IMR-90 (cell line): ENCODE measurements around the gene TLK2. TPM values are rescaled to one million over a fixed set of nuclear protein-coding genes. Genes with fewer than 3 reads are reported as not detected.

Source experiments
- ATAC-seq: fragments of 200-7000 bp; cut with Tn5 transposase; 2 replicates; pipeline ENCODE4 v1.9.1; 2020; ENCODE audit warnings: low read depth, mild to moderate bottlenecking, moderate library complexity
- BruUV-seq: library from RNA; stranded (reverse); fragments of 400-500 nt; replicated peaks from 2 replicates; lab custom pipeline; 2021; lab: Mats Ljungman, UMichigan
- CTCF ChIA-PET: fragments of 300-600 bp; formaldehyde crosslinking; extraction: SDS; loops from one replicate; lab custom pipeline; 2021; ENCODE audit warnings: antibody characterized with exemption; lab: Yijun Ruan, JAX
- POLR2A ChIA-PET: fragments of 300-600 bp; sonication (Branson Sonifier 250); formaldehyde crosslinking; loops from one replicate; lab custom pipeline; 2022; ENCODE audit warnings: antibody characterized with exemption; ENCODE audit not compliant: unreplicated experiment; lab: Charles Lee
- DNase-seq: peaks from one replicate; pipeline ENCODE4 v3.0.0; 2013
- H2AFZ ChIP-seq: replicated peaks from 2 replicates; pipeline ENCODE3; 2013; ENCODE audit warnings: low read length, mild to moderate bottlenecking; ENCODE audit not compliant: poor library complexity
- H2AK5ac ChIP-seq: 2 replicates; pipeline ENCODE4 v1.6.1; 2013; ENCODE audit warnings: low read depth, low read length, inconsistent platforms
- H2AK9ac ChIP-seq: replicated peaks from 2 replicates; pipeline ENCODE3; 2013; ENCODE audit warnings: mild to moderate bottlenecking, low read depth, low read length, moderate library complexity; ENCODE audit not compliant: poor library complexity
- H2BK120ac ChIP-seq: 2 replicates; pipeline ENCODE4 v1.6.1; 2013; ENCODE audit warnings: low read depth, low read length, inconsistent platforms
- H2BK15ac ChIP-seq: 3 replicates; pipeline ENCODE4 v1.6.1; 2013; ENCODE audit warnings: low read depth, low read length, inconsistent platforms
- H2BK20ac ChIP-seq: 2 replicates; pipeline ENCODE4 v1.6.1; 2013; ENCODE audit warnings: low read depth, mild to moderate bottlenecking, inconsistent platforms, low read length, moderate library complexity
- H2BK5ac ChIP-seq: 2 replicates; pipeline ENCODE4 v1.6.1; 2013; ENCODE audit warnings: mild to moderate bottlenecking, low read depth, low read length, inconsistent platforms; ENCODE audit not compliant: poor library complexity, severe bottlenecking
- H3K14ac ChIP-seq: replicated peaks from 2 replicates; pipeline ENCODE4 v1.6.1; 2013; ENCODE audit warnings: low read depth, low read length, inconsistent platforms
- H3K18ac ChIP-seq: 2 replicates; pipeline ENCODE4 v1.6.1; 2013; ENCODE audit warnings: low read depth, low read length, control low read depth
- H3K23ac ChIP-seq: 2 replicates; pipeline ENCODE4 v1.6.1; 2013; ENCODE audit warnings: low read depth, low read length, inconsistent platforms
- H3K27ac ChIP-seq: 2 replicates; pipeline ENCODE4 v1.5.1; 2013; ENCODE audit warnings: mild to moderate bottlenecking, control low read depth, low read length; ENCODE audit not compliant: insufficient read depth
- H3K27me3 ChIP-seq: 2 replicates; pipeline ENCODE4 v1.6.1; 2013; ENCODE audit warnings: low read length; ENCODE audit not compliant: control insufficient read depth, insufficient read depth
- H3K36me3 ChIP-seq: 2 replicates; pipeline ENCODE4 v1.6.1; 2013; ENCODE audit warnings: low read length, mixed read lengths; ENCODE audit not compliant: control insufficient read depth, insufficient read depth
- H3K4ac ChIP-seq: 2 replicates; pipeline ENCODE4 v1.6.1; 2013; ENCODE audit warnings: low read depth, low read length, inconsistent platforms
- H3K4me1 ChIP-seq: 2 replicates; pipeline ENCODE4 v1.6.1; 2013; ENCODE audit warnings: low read length, mixed read lengths; ENCODE audit not compliant: control insufficient read depth, insufficient read depth
- H3K4me2 ChIP-seq: 2 replicates; pipeline ENCODE4 v1.6.1; 2013; ENCODE audit warnings: low read depth, mild to moderate bottlenecking, control low read depth, low read length, moderate library complexity
- H3K4me3 ChIP-seq: 2 replicates; pipeline ENCODE4 v1.5.1; 2013; ENCODE audit warnings: low read depth, mild to moderate bottlenecking, control low read depth, low read length, moderate library complexity; ENCODE audit not compliant: insufficient read depth
- H3K56ac ChIP-seq: 2 replicates; pipeline ENCODE4 v1.6.1; 2013; ENCODE audit warnings: low read length, inconsistent platforms; ENCODE audit not compliant: insufficient read depth; ENCODE audit errors: extremely low read depth
- H3K79me1 ChIP-seq, 2 experiments: 2 replicates each; pipeline ENCODE4 v1.6.1; 2013; ENCODE audit warnings: low read length in 2 of 2, inconsistent platforms in 1 of 2, low read depth in 1 of 2
- H3K9ac ChIP-seq: 2 replicates; pipeline ENCODE4 v1.6.1; 2013; ENCODE audit warnings: low read depth, low read length, control low read depth
- H3K9me1 ChIP-seq: 2 replicates; pipeline ENCODE4 v1.6.1; 2013; ENCODE audit warnings: low read length, inconsistent platforms; ENCODE audit not compliant: insufficient read depth
- H3K9me3 ChIP-seq: 2 replicates; pipeline ENCODE4 v1.6.1; 2013; ENCODE audit warnings: low read length; ENCODE audit not compliant: control insufficient read depth, insufficient read depth
- H4K20me1 ChIP-seq: 2 replicates; pipeline ENCODE4 v1.6.1; 2013; ENCODE audit warnings: low read length, inconsistent platforms; ENCODE audit not compliant: insufficient read depth
- H4K5ac ChIP-seq: 2 replicates; pipeline ENCODE4 v1.6.1; 2013; ENCODE audit warnings: mild to moderate bottlenecking, low read depth, low read length, control low read depth
- H4K8ac ChIP-seq, 2 experiments: 2 replicates each; pipeline ENCODE4 v1.6.1; 2013; ENCODE audit warnings: low read depth in 2 of 2, low read length in 2 of 2, control low read depth in 1 of 2, inconsistent platforms in 1 of 2
- H4K91ac ChIP-seq: 2 replicates; pipeline ENCODE4 v1.6.1; 2013; ENCODE audit warnings: low read depth, low read length, inconsistent platforms; ENCODE audit not compliant: insufficient read depth
- BHLHE40 ChIP-seq: fragments of 150-350 bp; IDR thresholded peaks from 2 replicates; pipeline ENCODE4 v1.6.1; 2016; ENCODE audit warnings: mild to moderate bottlenecking, low read depth, low read length
- CHD1 ChIP-seq: IDR thresholded peaks from 2 replicates; pipeline ENCODE4 v1.6.1; 2012; ENCODE audit warnings: low read depth, low read length, improper control_type of control experiment
- ELK1 ChIP-seq: fragments of 150-350 bp; IDR thresholded peaks from 2 replicates; pipeline ENCODE4 v1.6.1; 2016; ENCODE audit warnings: low read depth, mild to moderate bottlenecking, low read length, moderate library complexity, borderline replicate concordance
- FOS ChIP-seq: fragments of 150-350 bp; IDR thresholded peaks from 2 replicates; pipeline ENCODE4 v1.6.1; 2016; ENCODE audit warnings: low read depth, low read length
- MAFK ChIP-seq: IDR thresholded peaks from 2 replicates; pipeline ENCODE4 v1.6.1; 2012; ENCODE audit warnings: low read depth, low read length, improper control_type of control experiment
- MAZ ChIP-seq: IDR thresholded peaks from 2 replicates; pipeline ENCODE4 v1.6.1; 2012; ENCODE audit warnings: low read depth, mild to moderate bottlenecking, low read length, improper control_type of control experiment, moderate library complexity, borderline replicate concordance
- POLR2A ChIP-seq: IDR thresholded peaks from 2 replicates; pipeline ENCODE4 v1.6.1; 2012; ENCODE audit warnings: mild to moderate bottlenecking, low read depth, low read length
- RAD21 ChIP-seq: IDR thresholded peaks from 2 replicates; pipeline ENCODE4 v1.6.1; 2012; ENCODE audit warnings: low read length, improper control_type of control experiment
- SMC3 ChIP-seq: fragments of 150-350 bp; IDR thresholded peaks from 2 replicates; pipeline ENCODE4 v1.6.1; 2016; ENCODE audit warnings: low read depth, mild to moderate bottlenecking, antibody characterized with exemption, low read length, moderate library complexity
- USF2 ChIP-seq: fragments of 150-350 bp; IDR thresholded peaks from 2 replicates; pipeline ENCODE4 v1.6.1; 2017; ENCODE audit warnings: mild to moderate bottlenecking, antibody characterized with exemption, low read length, low read depth
- WGBS, 2 experiments: methylation state at CpG; one replicate each; pipeline versions ENCODE4 v1.1.5 to v1.1.7; 2013; ENCODE audit warnings: missing lambda C conversion rate in 2 of 2; ENCODE audit not compliant: insufficient read length in 1 of 2; ENCODE audit errors: extremely low coverage in 2 of 2; 5-methylcytosine and 5-hydroxymethylcytosine counted together
- dilution Hi-C: fragments of 300-500 bp; cut with HindIII; formaldehyde crosslinking; loops from one replicate; pipeline ENCODE4 v1.14.3; 2018; ENCODE audit warnings: low sequenced_read_pairs; ENCODE audit not compliant: unreplicated experiment
- in situ Hi-C: fragments of 300-500 bp; cut with MboI; formaldehyde crosslinking; loops from 3 replicates; pipeline ENCODE4 v1.14.3; 2019; ENCODE audit warnings: low sequenced_read_pairs, inconsistent platforms, mixed read lengths
- intact Hi-C: fragments of 100-400 bp; cut with micrococcal nuclease; formaldehyde crosslinking; loops from 2 replicates; pipeline ENCODE4 v1.10.0; 2022
- polyA plus RNA-seq, 3 experiments: library from polyadenylated mRNA; depleted of rRNA; stranded (reverse); fragments of >200 nt; gene quantifications; 2 replicates each; pipeline ENCODE4 v1.2.3, GENCODE V29; 2012; ENCODE audit warnings: low replicate concordance in 1 of 3
- total RNA-seq: library from RNA; depleted of rRNA; stranded (reverse); fragments of >200 nt; gene quantifications from 2 replicates; pipeline ENCODE4 v1.2.3, GENCODE V29; 2012

TLK2 gene
- total and polyA plus RNA-seq, 2 of the 4 experiments (the other 2 are of a cell fraction) = 35.7 to 39.4 TPM

- in situ Hi-C loops (no loop called here), intact Hi-C loops (loop anchor here (5.0 kb wide), 1 partner anchor 338 kb away; the partner anchor contains the start of gene TANC2), dilution Hi-C loops (no loop called here)
- H2AK5ac ChIP-seq = peak overlapping the region; percentile 97
- peaks cover 35% of the 10 kb centered on the region for H3K4me1 ChIP-seq
- H3K9me3 ChIP-seq = no peaks in the 10 kb centered on the region
- peak overlapping the region; percentile 88 for H3K4ac ChIP-seq
- peak overlapping the region; percentile 64 for H3K4me3 ChIP-seq
- H3K18ac ChIP-seq = peak overlapping the region; percentile 47
- 0% methylated on average over 1 of the region's 19 CpGs; no CpG with 5 or more reads in 1 of the 2 experiments for WGBS, 2 experiments
- H4K20me1 ChIP-seq = peaks cover 45% of the 10 kb centered on the region
- H3K56ac ChIP-seq = peak overlapping the region; percentile 94
- no peaks in the 10 kb centered on the region for H3K27me3 ChIP-seq
- peak overlapping the region; percentile 26; the same call in 2 of the 3 replicates for H2BK15ac ChIP-seq
- H4K5ac ChIP-seq = peak overlapping the region; percentile 52
- 0 out of 2 replicates have a peak overlapping the region, but pooled peaks have one; percentile 14 for H2BK20ac ChIP-seq
- H2AK9ac ChIP-seq = peak overlapping the region; percentile 95
- peak overlapping the region; percentile 91 for H3K9ac ChIP-seq
- H4K91ac ChIP-seq = peak overlapping the region; percentile 90
- POLR2A ChIA-PET = interaction anchor here (0.6 kb wide), 3 partner anchors 74 to 1947 kb away, joined by 3 to 20 read pairs (median 7); no protein-coding TSS in a partner anchor
- H3K4me2 ChIP-seq = peak overlapping the region; percentile 92
- H2AFZ ChIP-seq = peak overlapping the region; percentile 88
- peaks cover 4 to 67% of the 10 kb centered on the region in 2 experiments; a peak in 2 of 4 replicates for H3K79me1 ChIP-seq
- TF ChIP-seq RAD21 (no peak), BHLHE40 (peak; percentile 73), MAFK (peak; percentile 79), USF2 (no peak), CHD1 (0 out of 2 replicates have a peak, but pooled peaks have one; percentile 8), ELK1 (no peak), SMC3 (no peak), MAZ (peak; percentile 36; the same call in 1 of the 2 replicates), FOS (no peak), POLR2A (peak; percentile 36; the same call in 1 of the 2 replicates)
- H2BK5ac ChIP-seq = peak overlapping the region; percentile 88
- no TSS peak for BruUV-seq
- peaks cover 3% of the 10 kb centered on the region; the same call in 1 of the 2 replicates for H3K36me3 ChIP-seq
- peak; percentile 6 for ATAC-seq
- peak overlapping the region; percentile 71 to 79 for H4K8ac ChIP-seq
- peak overlapping the region; percentile 90 for H3K23ac ChIP-seq
- peak; percentile 53 for DNase-seq
- peak overlapping the region; percentile 92 for H3K14ac ChIP-seq
- H3K27ac ChIP-seq = peak overlapping the region; percentile 94
- peak overlapping the region; percentile 78 for H2BK120ac ChIP-seq
- CTCF ChIA-PET = interaction anchor here (0.6 kb wide), 2 partner anchors 28 to 1167 kb away, joined by 3 read pairs; no protein-coding TSS in a partner anchor
- peaks cover 35% of the 10 kb centered on the region for H3K9me1 ChIP-seq
Observed at GRCh38 chr17:62628831-62629555, 150.4 kb downstream of the TLK2 start.
